HG02642 (cell line): ENCODE results near the gene CRY2.
"Not testable (repeated sequence)": the region's sequence is repeated elsewhere in the genome, so short reads cannot be mapped to it uniquely, and the experiment has no call there.

Experiments used
- ATAC-seq: cut with Tn5 transposase; IDR thresholded peaks from one replicate; pipeline ENCODE4 v1.9.1; 2021; ENCODE audit warnings: mild to moderate bottlenecking; ENCODE audit not compliant: unreplicated experiment, poor library complexity

Gene CRY2

DNA sequence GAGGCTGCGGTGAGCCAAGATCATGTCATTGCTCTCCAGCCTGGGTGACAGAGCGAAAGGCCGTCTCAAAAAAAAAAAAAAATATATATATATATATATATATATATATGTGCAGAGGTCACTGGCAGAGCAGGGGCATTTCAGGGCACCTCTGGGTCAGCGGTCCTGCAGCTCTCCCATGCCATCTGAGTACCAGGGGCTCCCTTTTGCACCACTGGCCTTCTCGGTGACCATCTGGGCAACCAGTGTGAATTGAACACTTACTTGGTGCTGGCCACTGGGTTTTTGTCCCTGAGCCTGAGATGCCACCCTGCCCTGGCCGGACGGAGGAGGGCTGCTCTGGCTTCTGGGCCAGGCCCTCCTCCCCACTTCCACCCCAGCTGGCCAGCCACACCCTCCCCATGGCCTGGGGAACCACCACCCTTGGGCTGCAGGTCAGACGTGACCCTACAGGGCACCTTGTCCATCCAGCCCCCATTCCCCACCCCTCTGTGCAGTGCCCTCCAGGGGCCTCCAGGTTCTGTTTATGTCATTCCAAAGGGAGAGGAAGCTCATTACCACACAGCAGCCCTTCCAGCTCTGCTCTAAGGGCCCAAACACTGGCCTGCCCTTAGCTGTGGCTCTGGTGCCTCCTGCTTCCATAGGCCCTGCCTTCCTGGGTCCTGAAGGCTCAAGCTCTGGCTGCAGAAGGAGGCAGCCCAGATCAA, 48.4 kb downstream of the CRY2 start:
- no peak for ATAC-seq

DNA sequence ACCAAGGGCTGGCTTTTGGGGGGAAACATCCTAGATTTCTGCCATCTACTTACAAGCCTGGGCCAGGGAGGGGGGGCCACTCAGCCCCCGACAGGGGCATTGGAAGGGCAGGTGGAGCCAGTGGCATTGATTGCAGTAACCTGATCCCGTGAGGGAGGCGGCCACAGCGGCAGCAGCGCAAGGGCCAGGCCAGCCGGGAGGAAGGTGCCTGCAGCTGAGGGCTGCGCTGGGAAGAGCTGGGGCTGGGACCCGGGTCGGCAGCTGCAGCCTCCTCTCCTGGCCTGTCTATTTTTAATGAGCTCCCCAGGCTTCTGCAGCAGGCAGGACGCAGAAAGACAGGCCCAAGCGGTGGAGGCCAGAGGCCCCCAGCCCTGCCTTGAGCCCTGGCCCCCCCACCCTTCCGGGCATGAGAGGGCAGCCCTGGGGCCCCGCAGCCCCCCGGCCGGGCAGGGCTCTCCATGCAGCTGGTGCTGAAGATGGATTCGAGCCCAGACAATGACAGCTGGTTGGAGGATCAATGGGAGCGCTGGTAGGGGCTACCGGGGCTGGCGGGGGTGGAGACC, 49.2 kb downstream of the CRY2 start:
- ATAC-seq, result no peak

DNA sequence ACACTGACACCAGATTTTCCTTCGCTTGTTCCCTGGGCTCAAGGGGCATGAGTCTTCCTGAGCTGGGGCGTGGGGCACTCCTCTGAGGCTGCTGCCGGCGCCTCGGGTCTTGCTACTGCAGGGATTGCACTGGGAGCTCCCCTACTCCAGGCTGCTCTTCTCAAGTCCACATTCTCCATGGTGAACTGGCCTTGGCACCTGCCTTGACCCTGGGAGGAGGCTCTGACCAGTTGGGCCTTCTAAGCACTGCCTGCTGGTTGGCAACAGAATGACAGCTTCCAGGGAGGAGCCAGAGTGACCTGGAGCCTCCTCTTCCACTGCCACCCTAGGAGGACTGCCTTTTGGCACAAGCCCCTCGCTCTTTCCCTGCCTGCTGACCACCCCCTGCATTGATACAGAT, 50.3 kb downstream of the CRY2 start:
- no peak for ATAC-seq

DNA sequence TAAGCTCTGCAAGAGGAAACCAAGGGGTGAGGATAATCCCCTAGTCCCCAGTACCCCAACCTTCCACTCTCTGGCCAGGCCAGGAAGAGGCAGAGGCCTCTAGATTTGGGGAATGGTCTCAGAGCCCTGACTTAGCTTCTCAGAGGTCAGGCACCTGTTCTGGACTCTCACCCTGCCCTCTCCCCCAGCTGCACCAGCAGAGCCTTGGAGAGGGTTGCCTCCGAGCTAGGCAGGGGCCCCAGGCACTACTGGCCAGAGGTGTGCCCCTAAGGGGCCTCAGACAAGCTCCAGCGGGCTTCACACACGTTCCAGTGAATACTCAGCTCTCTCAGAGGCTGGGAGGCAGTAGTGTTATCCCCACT, 51.8 kb downstream of the CRY2 start:
- no peak for ATAC-seq

DNA sequence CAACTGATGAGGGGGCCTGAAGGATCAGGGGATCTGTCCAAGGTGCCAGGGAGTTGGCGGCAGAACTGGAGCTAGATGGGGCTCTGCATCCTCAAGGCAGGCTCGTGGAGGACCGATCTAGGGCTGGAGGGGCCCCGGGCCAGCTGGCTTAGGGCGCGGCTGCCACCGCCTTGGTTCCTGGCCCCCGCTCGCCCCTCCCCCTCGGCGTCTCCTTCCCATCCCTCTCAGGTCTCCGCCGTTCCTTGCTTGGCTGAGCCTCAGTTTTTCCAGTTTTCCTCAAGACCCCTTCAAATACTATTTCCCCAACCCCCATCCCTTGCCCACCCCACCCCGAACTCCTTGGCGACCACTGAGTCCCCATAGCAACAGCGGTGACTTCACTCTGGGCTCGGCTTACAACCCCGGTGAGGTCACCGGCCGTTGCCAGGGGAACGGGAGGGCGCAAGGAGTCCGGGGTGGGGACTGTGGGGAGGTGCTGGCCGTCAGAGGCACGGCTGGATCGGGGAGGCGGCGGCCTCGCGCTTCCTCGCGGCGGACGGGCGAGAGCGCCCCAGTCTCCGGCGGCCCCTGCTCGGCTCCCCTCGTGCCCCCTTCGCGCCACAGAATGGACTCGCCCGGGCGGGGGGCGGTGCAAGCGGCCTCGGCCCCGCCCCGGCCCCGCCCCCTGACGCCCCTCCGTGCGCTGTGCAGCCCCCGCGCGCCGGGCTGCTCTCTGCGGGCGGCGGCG, 52.3 kb downstream of the CRY2 start:
- ATAC-seq, result peak; percentile 68

DNA sequence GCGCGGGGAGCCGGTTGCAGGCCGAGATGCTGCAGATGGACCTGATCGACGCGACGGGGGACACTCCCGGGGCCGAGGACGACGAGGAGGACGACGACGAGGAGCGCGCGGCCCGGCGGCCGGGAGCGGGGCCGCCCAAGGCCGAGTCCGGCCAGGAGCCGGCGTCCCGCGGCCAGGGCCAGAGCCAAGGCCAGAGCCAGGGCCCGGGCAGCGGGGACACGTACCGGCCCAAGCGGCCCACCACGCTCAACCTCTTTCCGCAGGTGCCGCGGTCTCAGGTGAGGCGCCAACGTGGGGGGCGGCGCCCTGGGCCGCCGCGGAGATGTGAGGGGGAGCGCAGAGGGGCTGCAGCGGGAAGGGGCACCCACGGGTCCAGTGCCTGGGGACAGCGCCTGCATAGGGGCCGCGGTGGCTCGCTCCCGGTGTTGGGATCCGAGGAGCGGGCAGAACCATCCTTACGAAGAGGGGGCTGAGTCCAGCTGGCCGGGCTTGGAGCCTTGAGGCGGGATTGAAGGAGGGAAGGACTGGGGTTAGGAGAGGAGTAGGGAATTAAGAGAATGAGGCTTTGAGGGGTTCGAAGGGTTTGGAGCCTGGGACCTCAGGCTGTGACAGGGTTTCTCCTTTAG, 53.0 kb downstream of the CRY2 start:
- ATAC-seq, result peak; percentile 10

DNA sequence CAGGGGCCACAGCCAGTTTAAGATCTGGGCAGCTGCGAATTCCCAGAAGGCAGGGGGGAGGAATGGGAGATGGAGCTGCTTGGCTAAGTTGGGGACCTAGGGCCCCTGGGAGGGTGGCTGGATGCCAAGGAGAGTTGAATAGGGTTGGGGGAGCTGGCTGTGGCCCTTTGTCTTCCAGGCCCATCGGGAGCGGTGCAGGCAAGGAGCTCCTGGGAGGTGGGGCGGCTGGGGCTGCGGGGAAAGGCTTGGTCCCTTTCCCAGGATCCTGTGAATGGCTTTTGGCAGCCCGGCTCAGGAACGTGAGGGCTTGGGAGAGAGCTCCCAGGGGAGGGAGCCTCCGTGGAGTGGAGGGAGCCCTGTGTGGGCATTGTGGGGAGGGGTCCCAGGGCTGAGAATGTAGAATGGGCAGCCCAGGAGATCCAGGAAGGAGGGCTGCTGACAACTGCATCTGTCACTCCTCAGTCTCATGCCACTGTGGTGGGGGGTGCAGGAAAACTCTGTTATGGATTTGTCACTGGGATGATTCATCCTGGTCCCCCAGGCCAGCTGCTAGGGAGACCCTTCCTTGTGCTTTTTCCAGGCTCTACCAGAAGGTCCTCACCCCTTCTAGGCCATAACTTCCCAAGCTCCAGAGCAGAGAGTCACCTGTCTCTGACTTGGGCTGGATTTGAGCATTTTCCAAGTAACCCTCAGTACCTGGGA, 53.8 kb downstream of the CRY2 start:
- ATAC-seq, result no peak

DNA sequence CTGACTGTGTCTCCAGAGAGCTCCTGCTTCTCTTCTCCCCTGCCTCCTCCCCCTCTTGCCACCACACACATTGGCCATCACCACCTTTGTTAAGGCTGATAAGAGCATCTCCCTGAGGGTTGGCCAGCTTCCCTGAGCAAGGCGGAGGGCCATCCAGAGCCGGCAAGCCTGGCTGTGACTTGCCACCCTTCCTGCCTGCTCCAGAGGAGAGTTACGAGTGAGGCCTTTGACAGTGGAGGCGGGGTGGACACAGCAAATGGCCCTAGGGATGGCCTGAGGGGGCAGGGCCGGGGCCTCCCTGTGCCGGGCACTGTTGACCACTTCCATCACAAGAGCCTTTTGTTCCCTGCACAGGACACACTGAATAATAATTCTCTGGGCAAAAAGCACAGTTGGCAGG, 54.4 kb downstream of the CRY2 start:
- no peak for ATAC-seq

DNA sequence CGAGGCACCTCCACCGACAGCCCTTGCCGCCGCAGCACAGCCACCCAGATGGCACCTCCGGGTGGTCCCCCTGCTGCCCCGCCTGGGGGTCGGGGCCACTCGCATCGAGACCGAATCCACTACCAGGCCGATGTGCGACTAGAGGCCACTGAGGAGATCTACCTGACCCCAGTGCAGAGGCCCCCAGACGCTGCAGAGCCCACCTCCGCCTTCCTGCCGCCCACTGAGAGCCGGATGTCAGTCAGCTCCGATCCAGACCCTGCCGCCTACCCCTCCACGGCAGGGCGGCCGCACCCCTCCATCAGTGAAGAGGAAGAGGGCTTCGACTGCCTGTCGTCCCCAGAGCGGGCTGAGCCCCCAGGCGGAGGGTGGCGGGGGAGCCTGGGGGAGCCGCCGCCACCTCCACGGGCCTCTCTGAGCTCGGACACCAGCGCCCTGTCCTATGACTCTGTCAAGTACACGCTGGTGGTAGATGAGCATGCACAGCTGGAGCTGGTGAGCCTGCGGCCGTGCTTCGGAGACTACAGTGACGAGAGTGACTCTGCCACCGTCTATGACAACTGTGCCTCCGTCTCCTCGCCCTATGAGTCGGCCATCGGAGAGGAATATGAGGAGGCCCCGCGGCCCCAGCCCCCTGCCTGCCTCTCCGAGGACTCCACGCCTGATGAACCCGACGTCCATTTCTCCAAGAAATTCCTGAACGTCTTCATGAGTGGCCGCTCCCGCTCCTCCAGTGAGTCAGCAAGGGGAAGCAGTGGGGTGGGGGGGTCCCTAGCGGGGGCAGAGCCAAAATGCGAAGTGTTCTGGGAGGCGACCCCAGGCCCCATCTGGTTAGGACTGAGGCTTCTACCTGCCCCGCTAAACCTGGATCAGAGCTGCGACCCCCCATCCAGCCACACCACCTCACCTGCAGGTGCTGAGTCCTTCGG, 55.4 kb downstream of the CRY2 start:
- no peak for ATAC-seq

DNA sequence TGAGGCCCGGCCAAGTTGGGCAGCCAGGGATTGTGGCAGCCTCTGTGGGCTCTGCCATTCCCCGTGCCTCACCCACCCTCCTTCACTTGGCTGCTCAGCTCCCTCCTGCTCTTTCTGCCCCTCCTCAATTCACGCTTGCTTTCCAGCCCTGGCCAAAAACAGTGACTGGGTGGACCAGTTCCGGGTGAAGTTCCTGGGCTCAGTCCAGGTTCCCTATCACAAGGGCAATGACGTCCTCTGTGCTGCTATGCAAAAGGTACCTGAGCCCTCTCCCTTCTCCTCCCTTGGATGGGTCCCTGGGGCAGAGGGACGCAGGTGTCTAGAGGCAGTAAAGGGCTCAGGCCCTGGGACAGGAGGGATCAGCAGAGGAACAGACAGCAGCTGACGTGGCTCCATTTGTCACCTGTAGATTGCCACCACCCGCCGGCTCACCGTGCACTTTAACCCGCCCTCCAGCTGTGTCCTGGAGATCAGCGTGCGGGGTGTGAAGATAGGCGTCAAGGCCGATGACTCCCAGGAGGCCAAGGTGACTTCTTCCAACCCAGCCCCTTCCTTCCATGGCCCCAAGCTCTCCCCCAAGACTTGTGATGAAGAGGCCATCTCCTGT, 57.1 kb downstream of the CRY2 start:
- no peak for ATAC-seq

DNA sequence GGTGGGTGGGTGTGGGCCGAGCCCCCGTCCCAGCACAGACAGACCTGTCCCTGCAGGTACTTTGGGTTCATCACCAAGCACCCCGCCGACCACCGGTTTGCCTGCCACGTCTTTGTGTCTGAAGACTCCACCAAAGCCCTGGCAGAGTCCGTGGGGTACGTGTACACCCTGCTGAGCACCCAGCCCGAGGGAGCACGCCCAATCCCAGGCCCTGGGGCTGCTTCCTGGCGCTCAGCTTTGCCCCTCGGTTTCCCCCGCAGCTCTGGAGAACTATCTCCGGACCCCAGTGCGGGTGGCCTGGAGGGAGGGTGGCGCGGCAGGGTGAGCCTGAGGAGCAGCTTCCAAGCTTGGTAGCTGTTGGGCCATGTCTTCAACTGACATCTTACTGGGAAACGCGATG, 57.8 kb downstream of the CRY2 start:
- ATAC-seq, result no peak

DNA sequence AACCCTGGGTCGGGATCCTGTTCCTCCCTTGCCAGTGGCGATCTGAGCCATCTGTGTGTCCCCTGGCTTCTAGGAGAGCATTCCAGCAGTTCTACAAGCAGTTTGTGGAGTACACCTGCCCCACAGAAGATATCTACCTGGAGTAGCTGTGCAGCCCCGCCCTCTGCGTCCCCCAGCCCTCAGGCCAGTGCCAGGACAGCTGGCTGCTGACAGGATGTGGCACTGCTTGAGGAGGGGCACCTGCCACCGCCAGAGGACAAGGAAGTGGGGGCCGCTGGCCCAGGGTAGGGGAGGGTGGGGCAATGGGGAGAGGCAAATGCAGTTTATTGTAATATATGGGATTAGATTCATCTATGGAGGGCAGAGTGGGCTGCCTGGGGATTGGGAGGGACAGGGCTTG, 58.3 kb downstream of the CRY2 start:
- not testable (repeated sequence) for ATAC-seq

DNA sequence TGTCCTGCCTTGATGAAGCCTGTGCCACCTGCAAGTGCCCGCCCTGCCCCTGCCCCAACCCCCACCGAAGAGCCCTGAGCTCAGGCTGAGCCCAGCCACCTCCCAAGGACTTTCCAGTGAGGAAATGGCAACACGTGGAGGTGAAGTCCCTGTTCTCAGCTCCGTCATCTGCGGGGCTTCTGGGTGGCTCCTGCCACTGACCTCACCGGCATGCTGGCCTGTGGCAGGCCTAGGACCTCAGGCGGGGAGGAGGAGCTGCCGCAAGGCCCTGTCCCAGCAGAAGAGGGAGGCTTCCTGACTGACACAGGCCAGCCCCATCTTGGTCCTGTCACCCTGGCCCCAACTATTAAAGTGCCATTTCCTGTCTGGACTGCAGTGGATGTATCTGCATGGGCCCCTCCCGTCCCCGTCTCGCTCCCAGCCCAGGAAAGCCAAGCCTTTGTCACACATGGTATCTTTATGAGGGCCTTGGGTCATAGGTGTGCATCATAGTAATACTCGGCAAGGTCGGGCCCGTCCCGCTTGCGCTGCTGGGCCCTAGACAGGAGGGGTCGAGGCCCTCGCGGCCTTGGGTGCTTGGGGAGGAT, 58.9 kb downstream of the CRY2 start:
- no peak for ATAC-seq

DNA sequence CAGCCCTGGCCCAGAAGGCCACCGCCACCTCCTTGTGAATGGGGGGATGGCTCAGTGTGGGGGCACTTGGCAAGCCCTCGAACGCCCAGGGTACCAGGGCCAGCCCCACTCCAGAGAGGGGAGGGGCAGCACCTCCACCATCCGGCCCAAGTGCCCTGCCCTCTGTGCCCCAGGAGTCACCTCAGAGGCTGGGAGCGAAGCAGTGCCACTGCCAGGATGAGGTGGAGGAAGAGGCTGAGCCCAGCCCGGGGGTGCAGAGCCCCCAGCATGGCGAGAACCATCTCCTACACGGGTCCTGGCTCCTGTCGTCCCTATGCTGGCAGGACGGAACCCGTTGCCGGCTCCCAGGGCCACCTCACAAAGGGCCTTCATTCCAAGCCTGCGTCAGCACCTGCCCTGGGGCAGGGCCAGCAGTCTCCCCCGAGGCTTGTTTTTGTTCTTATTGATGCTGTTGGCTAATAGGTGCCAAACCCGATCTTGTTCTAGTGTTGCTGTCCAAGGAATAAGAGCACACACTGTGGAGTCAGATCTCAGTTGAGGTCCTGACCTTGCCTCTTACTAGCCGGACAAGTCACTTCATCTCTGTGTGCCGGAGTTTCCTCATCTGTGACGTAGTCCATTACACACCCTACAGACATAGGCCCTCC, 59.8 kb downstream of the CRY2 start, which contains the start of gene FREY1:
Gene FREY1, minus strand, starts transcription at position 307 of the 647 bp plus-strand sequence. Its CDS starts 26 bp downstream, at position 281.
- no peak for ATAC-seq

DNA sequence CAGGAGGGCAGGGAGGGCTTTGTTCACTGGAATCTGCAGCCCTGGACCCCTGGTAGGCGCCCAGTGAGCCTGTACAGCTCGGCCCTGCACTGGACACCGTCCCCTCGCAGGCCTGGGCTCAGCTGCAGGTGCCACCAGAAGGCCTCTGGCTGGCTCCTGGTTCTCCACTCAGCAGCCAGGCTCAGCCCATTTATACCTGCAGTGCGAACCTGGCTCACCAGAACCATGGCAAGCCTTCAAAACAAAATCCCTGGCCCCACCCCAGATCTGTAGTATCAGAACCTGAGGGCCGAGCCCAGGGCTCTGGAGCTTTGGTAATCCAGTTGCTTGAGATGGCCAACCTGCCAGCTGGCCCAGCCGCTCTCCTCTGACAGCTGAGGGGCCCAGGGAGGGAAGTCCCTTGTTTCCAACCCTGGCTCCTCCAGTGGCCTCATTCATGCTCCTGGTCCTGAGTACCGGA, 60.7 kb downstream of the CRY2 start:
- no peak for ATAC-seq

DNA sequence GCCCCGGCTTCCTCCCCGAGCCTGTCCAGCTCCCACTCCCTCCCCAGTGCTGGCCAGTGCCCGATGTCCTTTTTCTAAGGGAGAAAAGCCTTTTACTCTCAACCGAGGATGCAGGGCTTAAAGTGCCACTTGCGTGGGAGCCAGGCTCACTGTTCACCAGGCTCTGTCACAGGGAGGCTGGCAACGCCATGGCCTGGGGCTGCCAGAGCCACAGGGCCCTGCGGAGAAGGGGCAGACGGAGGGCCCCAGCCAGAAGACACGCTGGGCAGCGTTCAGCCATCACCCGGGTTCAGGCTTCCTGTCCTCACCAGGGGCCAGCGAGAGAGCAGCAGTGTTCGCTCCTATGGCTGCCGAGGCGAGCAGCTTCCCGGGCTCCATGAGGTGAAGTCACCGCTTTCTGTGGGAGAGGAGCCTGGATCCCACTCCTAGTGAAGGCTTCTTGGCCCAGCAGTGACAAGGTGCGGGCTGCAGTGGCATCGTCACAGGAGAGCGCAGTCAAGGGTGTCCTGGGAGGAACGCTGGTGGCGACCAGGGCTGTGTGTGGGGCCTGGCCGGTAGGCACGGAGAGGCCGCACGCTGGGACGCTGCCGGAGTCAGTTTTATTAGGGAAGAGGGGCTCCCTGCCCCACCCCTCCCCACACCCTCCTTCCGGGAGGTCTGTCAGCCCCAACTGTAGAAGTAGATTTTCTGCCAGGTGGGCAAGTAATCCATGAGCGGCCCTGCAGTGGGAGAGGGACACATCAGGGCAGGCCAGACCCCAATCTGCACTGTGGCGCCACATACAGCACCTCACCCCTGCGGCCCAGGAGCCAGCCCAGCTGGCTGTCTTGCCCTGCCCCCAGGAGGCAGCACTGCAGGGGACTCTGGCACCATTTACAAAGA, 62.6 kb downstream of the CRY2 start:
- ATAC-seq, result no peak

DNA sequence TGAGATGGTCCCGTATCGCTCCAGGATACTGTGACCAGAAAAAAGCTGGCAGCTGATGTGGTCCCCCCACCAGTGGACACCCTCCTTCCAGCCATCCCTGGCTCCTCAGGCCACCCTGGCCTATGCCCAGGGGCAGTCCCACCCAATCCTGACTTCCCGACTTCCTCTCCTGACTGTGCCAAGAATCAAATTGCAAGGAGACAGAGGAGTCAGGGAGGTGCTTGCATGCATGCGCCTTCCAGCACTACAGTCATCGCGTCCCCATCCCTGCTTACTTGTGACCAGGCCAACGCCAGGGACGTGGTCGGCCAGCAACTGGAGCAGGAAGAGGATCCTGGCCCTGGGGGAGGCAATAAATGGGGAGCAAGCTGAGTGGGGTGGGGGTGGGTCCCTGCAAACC, 63.3 kb downstream of the CRY2 start:
- no peak for ATAC-seq
